Measurements from ENCODE around the gene SMCP.

The SMCP gene

DNA sequence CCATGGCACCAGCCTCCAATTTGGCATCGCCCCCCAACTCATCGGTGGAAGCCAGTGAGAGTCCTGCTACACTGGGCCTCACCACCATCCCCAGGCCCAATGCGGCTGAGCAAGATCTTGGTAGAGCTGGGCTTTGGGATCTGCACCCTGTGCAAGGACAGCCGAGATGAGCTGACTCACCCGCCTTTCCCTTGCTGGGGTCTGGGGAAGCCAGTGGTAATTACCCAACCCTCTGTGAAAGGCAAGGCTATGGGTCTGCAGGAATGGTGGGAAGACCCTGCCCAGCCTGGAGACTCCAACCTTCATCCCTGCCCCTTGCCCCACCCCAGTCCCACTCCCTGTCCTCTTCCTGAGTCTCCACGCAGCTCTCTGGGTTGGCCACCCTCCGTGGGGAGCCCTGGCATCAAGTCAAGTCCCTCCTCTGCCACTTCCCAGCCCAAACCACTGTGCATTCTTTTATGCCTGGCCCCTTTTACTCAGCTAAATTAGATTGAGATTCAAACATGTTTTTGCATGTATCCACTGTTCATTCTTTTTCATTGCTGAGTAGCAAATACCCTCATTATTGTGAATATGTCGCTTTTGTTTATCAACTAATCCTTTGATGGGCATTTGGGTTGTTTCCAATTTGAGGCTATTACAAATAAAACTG lies 8.8 kb downstream of the SMCP start:
- DNase-seq = no peak

DNA sequence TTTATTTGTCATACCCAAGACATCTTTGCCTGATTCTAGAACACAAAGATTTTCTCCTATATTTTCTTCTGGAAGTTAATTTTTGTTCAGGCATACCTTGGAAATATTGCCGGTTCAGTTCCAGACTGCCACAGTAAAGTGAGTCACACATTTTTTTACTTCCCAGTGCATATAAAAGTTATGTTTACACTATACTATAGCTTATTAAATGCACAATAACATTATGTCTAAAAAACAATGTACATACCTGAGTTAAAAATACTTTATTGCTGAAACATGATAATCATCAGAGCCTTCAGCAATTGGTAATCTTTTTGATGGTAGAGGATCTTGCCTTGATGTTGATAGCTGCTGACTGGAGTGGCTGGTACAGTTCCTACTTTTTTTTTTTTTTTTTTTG lies 10.0 kb downstream of the SMCP start:
- no peak for DNase-seq

DNA sequence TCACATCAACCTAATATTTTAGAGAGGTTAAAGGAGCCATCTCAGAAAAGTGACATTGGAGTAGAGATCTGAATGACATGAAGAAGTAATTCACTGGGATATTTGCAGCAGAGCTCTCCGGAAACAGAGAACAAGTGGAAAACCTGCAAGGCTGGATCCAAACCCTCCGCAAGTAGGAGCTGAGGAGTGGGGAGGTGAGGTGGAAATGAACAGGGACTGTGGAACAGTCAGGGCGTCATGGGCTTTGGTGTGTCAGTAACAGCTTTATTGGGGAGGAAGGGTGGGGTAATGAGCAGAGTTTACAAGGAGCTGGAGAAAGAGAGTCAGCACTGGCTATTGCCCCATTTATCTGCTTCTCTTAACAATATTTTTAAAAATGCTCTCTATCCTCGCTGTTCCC lies 20.9 kb downstream of the SMCP start:
- DNase-seq = no peak

DNA sequence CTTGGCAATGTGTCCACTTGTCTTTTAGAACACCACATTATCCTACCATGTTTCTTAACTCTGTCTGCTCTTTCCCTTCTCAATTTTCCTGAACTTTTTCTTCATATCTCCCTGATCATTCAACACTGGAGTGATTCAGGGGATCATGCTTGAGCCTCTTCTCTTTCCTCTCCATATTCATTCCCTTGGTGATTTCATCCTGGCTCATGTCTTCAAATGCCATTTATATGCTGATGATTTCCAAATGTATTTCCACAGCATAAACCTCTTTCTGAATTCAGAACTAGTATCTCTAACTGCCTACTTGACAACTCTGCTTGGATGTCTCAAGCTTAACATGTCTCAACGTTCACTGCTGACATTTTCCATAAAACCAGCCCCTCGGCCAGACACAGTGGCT lies 21.8 kb downstream of the SMCP start:
- no peak for DNase-seq

DNA sequence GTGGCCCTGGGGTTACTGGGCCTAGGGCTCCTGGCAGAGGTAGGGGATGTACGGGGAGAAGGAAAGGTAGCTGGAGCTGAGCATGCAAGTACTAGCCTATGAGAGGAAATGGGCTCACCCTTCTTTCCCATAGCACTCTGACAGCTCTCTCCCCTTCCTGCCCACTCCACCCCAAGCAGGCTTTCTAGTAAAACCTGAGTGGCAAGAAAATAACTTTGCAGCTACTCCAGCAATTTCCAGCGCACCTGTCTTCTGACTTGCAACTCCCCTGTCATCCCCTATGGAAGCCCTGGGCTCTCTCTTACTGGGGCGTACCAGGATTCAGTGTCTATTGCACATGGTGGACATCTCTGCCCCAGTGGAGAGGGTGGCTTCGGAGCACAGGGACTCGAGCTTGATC lies 23.5 kb downstream of the SMCP start:
- no peak for DNase-seq

DNA sequence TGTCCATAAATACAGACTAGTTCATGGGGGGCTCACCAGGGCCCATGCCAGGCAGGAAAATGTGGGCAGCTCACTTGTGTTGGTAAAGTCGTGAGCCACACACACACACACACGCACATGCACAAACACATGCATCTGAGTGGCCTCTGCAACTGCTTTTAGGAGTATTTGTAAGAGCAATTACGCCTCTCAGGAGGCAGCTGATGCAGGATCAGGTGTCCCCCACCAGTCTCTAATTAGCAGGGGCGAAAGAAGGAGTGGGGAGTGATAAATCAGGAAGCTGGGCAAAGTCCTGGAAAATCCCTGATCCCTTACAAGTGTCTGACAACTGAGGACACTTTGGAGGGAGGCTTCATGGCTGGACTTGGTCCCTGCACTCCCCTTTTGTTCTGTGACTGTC lies 24.5 kb downstream of the SMCP start:
- no peak for DNase-seq

DNA sequence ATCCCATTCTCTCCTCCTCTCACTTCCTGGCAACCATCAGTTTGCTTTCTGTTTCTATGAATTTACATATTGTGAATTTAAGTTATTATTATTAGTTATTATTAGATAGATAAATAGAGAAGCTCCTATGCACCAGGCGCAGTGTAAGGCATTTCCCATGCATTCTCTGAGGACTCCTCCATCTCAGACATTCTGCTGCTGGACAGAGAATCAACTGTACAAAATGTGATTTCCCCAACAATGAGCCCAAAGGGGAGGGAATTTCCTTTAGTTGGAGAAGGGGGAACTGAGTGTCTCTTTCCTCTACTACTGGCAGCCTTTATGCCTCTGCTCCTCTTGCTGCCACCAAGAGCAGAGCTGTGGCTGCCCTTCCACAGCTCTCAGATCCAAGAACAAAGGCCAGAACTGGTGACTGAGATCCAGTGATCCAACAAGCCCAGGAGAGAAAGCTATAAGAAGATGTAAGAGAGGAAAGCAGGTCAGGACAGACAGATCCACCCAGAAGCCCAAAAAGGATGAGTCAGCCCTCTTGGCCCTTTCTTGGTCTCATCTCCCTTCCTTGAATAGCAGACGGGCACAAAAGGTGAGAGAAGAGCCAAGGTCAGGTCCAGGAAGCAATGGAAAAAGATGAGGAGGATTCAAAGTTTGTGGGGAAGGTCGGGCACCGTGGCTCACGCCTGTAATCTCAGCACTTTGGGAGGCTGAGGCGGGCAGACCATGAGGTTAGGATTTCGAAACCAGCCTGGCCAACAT lies 26.7 kb downstream of the SMCP start:
- DNase-seq = no peak

DNA sequence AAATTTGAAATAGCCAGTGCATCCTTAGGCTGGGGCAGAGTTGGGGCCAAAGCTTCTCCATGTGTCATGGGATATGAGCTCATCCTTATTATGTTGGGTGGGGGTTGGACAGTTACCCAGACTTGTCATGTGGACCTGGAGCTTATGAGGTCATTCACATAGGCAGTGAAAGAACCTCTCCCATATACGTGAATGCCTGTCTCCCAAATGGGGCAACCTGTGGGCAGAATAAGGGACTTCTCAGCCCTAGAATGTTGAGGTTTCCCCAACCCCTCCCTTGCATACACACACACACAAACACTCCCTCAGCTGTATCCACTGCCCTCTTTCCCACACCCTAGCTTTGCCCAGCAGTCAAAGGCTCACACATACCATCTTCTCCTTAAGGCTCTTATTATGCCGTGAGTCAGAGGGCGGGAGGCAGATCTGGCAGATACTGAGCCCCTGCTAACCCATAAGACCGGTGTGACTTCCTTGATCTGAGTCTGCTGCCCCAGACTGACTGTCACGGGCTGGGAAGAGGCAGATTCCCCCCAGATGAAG lies 28.0 kb downstream of the SMCP start:
- DNase-seq = no peak

DNA sequence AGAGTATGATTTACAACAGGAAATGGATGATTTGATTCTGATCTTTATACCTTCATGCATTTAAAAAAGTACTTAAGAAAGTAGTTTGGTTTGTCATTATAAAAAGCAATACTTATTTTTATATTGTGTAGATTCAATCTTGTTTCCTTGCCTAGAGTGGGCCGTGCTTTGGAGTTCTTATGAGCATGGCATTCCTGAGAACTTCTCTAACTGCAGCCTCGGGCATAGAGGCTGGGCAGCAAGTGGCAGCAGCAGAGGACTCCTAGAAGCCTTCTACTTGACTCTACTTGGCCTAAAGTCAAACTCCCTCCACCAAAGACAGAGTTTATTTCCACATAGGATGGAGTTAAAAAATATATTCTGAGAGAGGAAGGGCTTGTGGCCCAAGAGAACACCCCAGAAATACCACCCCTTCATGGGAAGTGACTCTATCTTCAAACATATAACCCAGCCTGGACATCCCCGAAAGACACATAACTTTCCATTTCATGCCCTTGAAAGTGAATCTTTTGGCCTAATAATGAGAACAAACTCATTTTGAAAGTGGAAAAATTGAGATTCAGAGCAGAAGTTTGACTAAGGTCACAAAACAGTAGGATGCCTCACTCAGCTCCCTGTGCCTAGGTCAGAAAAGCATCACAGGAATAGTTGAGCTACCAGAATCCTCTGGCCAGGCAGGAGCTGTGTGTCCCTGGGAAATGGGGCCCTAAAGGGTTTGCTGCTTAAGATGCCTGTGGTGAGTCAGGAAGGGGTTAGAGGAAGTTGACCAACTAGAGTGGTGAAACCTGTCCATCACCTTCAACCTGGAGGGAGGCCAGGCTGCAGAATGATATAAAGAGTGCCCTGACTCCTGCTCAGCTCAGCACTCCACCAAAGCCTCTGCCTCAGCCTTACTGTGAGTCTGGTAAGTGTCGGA lies 29.8 kb downstream of the SMCP start, which contains the start of gene IVL:
Gene IVL (plus strand): TSS at position 861 of the 916 bp plus-strand sequence. CDS start 1,252 bp downstream, outside the sequence.
- no peak for DNase-seq

DNA sequence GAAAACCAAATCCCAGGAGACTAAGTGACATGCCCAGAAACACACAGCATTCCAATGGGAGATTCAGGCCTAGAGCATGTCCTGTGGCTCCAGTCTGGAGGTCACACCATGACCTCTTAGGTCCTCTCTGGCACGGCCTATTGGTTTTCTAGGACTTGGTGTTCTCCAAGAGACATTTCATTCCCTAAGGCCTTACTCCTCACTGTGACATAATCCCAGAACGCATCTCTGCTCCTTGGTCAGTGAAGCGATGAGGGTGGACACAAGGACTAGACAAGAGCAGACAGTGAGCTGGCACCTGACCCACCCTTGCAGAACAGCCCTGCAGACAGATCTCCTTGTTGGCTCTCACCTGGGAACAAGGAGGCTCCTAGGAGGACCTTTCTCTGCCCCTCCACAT lies 31.1 kb downstream of the SMCP start:
- no peak for DNase-seq

DNA sequence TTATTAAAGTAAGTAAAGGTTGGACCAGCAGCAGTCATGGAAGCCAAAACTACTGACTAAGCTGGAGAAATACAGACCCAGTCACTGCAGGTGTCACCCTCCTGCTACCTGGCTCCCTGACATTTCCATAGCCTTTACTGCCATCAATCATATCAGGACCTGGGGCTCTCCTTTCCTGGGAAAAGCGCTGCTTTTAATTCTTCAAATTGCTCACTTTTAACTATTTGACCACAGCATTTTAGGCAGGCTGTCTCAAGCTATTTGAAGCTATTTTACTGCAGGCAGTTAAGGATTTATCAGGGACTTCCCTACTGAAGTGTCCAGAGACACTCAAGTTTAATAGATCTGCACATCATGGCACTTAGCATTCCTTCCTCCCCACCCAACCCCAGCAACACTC lies 34.3 kb downstream of the SMCP start:
- no peak for DNase-seq

DNA sequence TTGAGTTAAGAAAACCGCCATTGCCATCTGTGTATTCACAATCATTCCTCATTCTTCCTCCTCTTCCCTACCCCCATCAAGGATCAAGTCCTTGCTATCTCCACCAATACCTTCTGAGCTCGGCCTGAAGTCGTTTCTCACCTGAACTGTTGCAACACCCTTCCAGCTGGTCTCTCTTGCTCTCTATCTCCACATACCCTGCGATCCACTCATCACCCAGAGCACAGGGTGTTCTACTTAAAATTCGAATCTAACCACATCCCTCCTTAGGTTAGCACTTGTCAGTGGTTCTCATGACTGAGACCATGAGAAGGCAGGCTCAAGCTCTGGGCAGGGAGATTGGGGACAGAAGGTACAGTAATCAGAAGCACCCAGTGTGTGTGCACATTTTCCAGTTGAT lies 34.8 kb downstream of the SMCP start:
- DNase-seq = no peak

DNA sequence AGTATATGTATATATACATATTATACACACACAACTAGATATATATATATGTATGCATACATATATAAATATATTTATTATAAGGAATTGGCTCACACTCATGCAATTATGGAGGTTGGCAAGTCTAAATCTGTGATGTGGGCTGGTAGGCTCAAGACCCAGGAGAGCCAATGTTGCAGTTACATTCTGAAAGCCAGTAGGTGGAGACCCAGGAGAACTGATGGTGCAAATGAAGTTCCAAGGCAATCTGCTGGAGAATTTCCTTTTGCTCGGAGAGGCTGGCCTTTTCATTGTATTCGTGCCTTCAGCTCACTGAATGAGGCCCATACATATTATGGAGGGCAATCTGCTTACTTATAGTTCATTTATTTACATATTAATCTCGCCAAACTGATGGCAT lies 39.7 kb downstream of the SMCP start:
- no peak for DNase-seq

DNA sequence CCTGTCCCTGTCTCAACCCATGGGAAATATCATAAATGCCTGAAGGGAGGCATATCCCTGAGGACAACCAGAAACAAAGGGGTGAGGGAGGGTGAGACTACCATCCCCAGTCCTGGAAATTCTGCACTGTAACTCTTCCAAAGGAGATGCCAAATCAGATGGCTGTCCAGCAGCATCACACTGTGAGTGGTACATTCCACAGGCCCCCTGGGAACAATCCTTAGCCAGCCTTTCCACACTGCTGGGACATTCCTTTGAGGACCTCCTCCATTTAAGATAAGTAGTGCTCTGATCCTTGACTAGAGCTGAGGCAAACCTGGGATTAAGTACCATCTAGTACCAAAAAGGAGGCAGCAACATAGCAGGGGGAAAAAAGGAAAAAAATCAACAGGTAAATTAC lies 40.9 kb downstream of the SMCP start:
- no peak for DNase-seq

DNA sequence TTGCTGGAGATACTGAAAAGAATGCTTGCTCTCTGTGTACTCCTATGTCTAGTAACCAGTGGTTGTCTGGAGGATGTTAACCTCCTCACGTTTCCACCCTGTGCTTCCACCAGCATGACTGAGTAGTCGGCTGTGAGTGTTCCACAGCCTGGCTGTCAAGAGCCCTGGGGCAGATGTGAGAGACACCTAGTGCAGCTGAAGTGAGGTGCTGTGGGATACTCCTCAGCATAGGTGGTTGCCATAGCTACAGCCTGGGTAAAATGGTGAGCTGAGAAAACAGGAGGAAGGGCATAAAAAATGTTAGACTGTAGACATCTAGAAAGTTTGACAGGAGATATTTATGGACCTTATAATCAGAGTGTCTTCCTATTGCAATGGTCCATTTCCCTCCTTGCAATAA lies 46.1 kb downstream of the SMCP start:
- no peak for DNase-seq

DNA sequence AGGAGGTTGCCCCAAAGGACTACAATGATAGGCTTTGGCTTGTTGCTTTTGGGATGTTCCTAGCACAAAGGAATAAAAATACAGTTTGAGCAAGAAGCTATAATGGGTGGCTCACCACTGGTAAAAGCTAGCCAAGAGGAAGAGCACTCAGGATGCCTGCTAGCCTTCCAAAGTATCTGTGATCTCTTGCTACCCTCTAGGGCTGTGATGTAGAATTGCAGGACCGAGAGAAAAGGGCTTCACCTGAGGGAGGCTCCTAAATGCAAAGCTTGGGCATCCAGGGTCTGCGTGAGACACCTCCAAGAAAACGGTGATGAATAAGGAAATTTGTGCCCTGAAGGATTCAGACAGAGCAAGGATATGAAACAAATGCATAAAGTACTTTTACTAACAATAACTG lies 48.0 kb downstream of the SMCP start:
- DNase-seq = no peak

DNA sequence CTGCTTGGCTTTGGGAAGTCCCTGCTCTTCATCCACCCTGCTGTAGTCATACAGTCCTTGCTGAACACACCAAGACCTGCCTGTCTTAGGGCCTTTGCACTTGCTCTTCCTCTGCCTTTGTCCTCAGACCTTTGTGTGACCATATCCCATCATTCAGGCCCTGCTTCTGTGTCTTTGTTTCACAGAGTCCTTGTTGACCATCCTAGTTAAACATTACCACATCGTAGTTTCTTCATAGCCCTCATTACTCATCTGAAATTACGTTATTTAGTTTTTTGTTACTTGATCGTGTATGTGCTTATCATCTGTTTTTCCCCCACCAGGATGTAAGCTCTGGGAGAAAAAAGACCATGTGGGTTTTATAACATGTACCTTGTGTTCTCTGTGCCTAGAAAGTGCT lies 50.5 kb downstream of the SMCP start:
- no peak for DNase-seq

DNA sequence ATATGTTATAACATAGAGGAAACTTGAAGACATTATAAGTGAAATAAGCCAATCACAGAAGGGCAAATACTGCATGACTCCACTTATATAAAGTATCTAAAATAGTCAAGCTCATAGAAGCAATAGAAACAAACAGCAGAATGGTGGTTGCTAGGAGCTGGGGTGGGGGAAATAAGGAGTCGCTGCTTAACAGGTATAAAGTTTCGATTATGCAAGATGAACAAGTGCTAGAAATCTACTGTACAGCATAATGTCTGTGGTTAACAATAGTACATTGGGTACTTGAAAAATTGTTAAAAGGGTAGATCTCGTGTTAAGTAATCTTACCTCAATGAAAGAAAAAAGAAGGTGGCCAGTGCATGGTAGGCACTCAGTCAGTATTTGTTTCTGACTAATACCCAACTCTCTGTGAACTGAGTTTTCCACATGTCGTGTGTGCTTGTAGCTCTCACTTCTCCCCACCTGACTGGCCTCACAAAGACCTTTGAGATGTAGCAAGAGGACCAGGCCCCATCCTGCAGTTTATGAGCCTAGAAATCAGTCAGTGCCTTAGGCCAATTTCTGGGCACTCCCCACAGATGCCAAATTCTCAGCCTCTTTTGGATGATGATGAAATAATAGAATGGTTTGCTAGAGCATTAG lies 54.2 kb downstream of the SMCP start:
- DNase-seq = no peak

DNA sequence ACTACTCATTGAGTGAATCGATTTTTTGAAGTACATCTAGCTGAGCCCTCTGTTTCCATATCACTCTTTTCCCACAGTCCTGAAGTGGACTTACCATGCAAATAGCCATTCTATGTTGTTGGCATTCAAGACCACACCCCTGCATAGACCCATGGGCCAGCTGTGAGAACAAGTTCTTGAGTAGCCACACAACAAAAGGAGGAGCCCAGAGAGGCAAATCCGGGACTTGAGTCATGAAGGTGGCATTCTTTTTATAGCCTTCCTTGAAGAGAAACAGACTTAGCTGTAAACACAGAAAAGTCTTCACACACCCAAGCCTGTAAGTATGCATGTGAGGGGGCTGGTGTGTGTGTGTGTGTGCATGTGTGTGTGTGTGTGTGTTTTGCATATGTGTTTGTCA lies 55.1 kb downstream of the SMCP start:
- DNase-seq = no peak

Measured in CD4-positive, alpha-beta T cell treated with Interleukin-12 subunit alpha and Interleukin-12 subunit beta, for 1 hour (primary cell).